ENCODE data around the gene TRIM4. TPM values are rescaled to one million over a fixed set of nuclear protein-coding genes. Genes with fewer than 3 reads are reported as not detected.
"Not testable (repeated sequence)": the region's sequence is repeated elsewhere in the genome, so short reads cannot be mapped to it uniquely, and the experiment has no call there.

The TRIM4 gene
- total RNA-seq, 1 experiment from 2014 or later = not detected

DNA sequence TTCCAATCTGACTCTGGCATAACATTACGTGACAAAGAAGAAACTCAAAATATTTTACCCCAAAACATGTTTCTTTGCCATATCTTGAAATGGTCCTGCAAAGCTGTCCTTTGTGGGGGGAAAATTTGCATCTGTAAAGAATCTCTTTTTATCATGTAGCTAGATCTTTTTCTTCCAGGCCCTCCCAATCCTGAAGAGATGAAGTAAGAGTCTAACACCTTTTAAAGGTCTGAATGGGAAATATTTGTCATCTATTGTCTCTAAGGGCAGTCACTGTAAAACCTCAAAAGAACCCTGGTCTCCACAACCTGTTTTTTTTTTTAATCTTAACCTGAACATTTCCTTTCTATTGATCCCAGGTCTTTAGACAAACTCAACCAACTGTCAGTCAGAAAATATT lies 51.1 kb downstream of the TRIM4 start:
- DNase-seq (ENCODE audit: low read depth, low spot score) = no peak
- in situ Hi-C loops (cut with HindIII; ENCODE audit: low pct_unique_long_range_greater_than_20kb, low sequenced_read_pairs) = no loop called here

DNA sequence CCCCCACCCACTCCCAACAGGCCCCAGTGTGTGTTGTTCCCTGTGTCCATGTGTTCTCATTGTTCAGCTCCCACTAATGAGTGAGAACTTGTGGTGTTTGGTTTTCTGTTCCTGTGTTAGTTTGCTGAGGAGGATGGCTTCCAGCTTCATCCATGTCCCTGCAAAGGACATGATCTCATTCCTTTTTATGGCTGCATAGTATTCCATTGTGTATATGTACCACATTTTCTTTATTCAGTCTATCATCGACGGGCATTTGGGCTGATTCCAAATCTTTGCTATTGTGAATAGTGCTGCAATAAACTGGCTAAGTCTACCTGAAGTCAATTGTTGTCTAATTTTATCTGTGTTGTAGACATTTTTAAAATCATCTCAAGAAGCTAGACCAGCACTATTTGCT lies 51.9 kb downstream of the TRIM4 start:
- DNase-seq (ENCODE audit: low read depth, low spot score); in situ Hi-C loops (cut with HindIII; ENCODE audit: low pct_unique_long_range_greater_than_20kb, low sequenced_read_pairs): not testable (repeated sequence)

DNA sequence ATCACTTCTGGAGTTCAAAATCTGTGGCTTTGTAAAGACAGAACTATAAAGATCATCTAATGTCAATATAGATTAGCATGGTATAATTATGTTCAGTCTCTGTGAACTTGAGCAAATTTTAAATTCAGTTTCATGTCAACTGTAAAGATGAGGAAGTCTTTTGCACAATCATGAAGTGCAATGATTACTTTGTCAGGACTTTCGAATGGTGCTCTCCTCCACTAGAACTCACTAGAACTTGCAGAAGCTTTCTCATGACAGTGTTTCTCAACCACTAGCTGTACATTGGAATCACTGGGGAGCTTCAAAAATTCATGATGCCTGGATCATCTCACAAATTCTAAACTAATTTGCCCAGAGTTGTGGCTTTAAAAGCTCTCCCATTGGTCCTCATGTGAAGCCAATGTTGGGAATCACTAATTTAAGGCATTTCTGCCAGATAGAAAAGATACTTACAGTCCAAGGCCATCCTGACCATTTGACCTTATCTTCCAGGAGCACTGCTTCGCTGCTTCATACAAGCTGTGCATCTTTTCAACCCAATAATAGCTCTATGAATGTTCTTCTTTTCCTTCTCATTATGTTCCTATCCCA lies 55.4 kb downstream of the TRIM4 start:
- DNase-seq (ENCODE audit: low read depth, low spot score) = no peak
- in situ Hi-C loops (cut with HindIII; ENCODE audit: low pct_unique_long_range_greater_than_20kb, low sequenced_read_pairs) = no loop called here

- in situ Hi-C loops (cut with HindIII; ENCODE audit: low pct_unique_long_range_greater_than_20kb, low sequenced_read_pairs) = no loop called here
- DNase-seq (ENCODE audit: low read depth, low spot score) = peak; percentile 89
Measured at GRCh38 chr7:99860281-99861127, 58.8 kb downstream of the TRIM4 start.

- in situ Hi-C loops (cut with HindIII; ENCODE audit: low pct_unique_long_range_greater_than_20kb, low sequenced_read_pairs) = no loop called here
- DNase-seq (ENCODE audit: low read depth, low spot score) = no peak
Measured at GRCh38 chr7:99855236-99855635, 64.1 kb downstream of the TRIM4 start.

DNA sequence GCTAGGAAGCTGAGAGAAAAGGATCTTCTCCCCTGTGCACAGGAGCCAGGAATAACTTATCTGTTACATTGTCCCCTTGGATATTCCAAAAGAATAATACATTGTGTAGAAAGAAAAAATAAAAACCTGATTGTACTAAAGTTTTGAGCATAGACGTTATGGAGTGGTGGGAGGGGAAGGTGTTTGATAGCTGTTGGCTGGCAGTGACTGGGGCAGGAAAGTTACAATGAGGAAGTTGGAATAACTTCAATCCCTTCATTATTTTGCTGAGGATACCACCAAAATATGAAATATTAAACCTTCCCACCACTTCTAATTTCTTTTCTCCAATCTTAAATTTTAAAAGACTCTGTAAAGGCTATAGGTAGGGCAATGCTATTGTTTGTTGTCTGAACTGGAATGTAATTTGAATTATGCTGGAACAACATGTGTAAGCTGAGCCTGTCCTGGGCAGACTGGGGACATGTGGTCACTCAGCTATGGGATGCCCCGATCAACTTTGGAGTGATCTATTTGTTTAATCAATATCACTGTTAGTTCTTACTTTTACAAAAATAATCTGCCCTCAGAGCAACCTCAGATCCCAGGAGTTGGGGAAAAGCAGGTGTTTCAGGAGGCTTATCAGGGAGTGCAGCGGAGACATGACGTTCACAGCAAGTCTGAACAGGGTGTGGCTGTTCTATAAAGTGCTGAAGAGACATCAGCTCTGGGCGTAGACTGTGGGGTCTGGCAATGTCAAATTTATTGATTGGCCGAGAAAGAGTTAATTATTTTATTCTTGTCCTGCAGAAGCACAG lies 70.7 kb downstream of the TRIM4 start:
- no peak for DNase-seq (ENCODE audit: low read depth, low spot score)
- in situ Hi-C loops (cut with HindIII; ENCODE audit: low pct_unique_long_range_greater_than_20kb, low sequenced_read_pairs) = no loop called here

- DNase-seq (ENCODE audit: low read depth, low spot score) = no peak
- in situ Hi-C loops (cut with HindIII; ENCODE audit: low pct_unique_long_range_greater_than_20kb, low sequenced_read_pairs) = no loop called here
Measured at GRCh38 chr7:99844328-99844727, 75.0 kb downstream of the TRIM4 start.

DNA sequence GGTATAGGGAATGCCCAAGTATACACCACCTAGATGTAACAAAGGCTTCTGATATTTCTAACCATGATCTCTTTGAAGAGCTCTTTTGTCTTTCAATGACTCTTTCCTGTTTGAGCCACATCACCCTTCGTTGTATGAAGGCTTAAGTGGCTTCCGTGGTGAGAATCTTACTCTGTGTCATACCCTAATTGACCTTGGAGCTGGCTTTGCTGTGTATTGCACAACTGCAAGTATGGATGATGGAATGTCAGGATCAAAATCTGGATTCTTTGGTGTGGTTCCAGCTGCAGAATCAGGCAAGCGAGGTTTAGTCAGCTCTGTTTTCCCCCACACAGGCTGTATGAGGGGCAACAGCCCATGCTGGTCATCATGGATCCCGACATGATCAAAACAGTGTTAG lies 75.5 kb downstream of the TRIM4 start:
- in situ Hi-C loops (cut with HindIII; ENCODE audit: low pct_unique_long_range_greater_than_20kb, low sequenced_read_pairs) = no loop called here
- no peak for DNase-seq (ENCODE audit: low read depth, low spot score)

GRCh38 chr7:99842926-99843325 lies 76.4 kb downstream of the TRIM4 start:
- in situ Hi-C loops (cut with HindIII; ENCODE audit: low pct_unique_long_range_greater_than_20kb, low sequenced_read_pairs) = no loop called here
- no peak for DNase-seq (ENCODE audit: low read depth, low spot score)

Small RNAs within 50 kb of the gene (small RNA-seq; reads per million reads assigned to genes)
- 0 reads per million in 2 experiments for gene AC011904.1
- gene CYP3A52P = 0 reads per million in 2 experiments
- gene RF00019 = 0 reads per million in 2 experiments
- 0 reads per million in 2 experiments for gene RF00561

Other genes starting within 250 kb of the TRIM4 start
- gene CYP3A5, start 239.5 kb downstream of the TRIM4 start, total RNA-seq (2014; rRNA removed; shearing (Covaris generic)) = not detected in 2 replicates
- gene CYP3A7, start 184.3 kb downstream of the TRIM4 start, total RNA-seq (2014; rRNA removed; shearing (Covaris generic)) = not detected in 2 replicates
- gene CYP3A4, start 135.3 kb downstream of the TRIM4 start, total RNA-seq (2014; rRNA removed; shearing (Covaris generic)) = not detected in 2 replicates
- gene CYP3A43, start 91.5 kb downstream of the TRIM4 start, total RNA-seq (2014; rRNA removed; shearing (Covaris generic)) = not detected in 2 replicates
- not detected in 2 replicates for gene OR2AE1, start 42.5 kb downstream of the TRIM4 start, total RNA-seq (2014; rRNA removed; shearing (Covaris generic))
- gene GJC3, start 10.1 kb upstream of the TRIM4 start, total RNA-seq (2014; rRNA removed; shearing (Covaris generic)) = 0.29 and 1.0 TPM in 2 replicates
- gene AZGP1, start 56.5 kb upstream of the TRIM4 start, total RNA-seq (2014; rRNA removed; shearing (Covaris generic)) = 1.1 and 1.8 TPM in 2 replicates
- gene ZKSCAN1, start 96.1 kb upstream of the TRIM4 start, total RNA-seq (2014; rRNA removed; shearing (Covaris generic)) = 34.7 and 37.2 TPM in 2 replicates
- 21.3 and 22.8 TPM in 2 replicates for gene ZSCAN21, start 130.2 kb upstream of the TRIM4 start, total RNA-seq (2014; rRNA removed; shearing (Covaris generic))
- gene ZNF3, start 162.2 kb upstream of the TRIM4 start, total RNA-seq (2014; rRNA removed; shearing (Covaris generic)) = 32.0 and 35.2 TPM in 2 replicates
- 75.2 and 80.9 TPM in 2 replicates for gene COPS6, start 169.4 kb upstream of the TRIM4 start, total RNA-seq (2014; rRNA removed; shearing (Covaris generic))
- 163 and 176 TPM in 2 replicates for gene MCM7, start 181.9 kb upstream of the TRIM4 start, total RNA-seq (2014; rRNA removed; shearing (Covaris generic))
- gene AP4M1, start 182.1 kb upstream of the TRIM4 start, total RNA-seq (2014; rRNA removed; shearing (Covaris generic)) = 15.9 and 16.4 TPM in 2 replicates
- 27.3 and 33.6 TPM in 2 replicates for gene TAF6, start 199.8 kb upstream of the TRIM4 start, total RNA-seq (2014; rRNA removed; shearing (Covaris generic))
- gene CNPY4, start 200.1 kb upstream of the TRIM4 start, total RNA-seq (2014; rRNA removed; shearing (Covaris generic)) = 21.7 and 21.9 TPM in 2 replicates
- gene MBLAC1, start 207.4 kb upstream of the TRIM4 start, total RNA-seq (2014; rRNA removed; shearing (Covaris generic)) = 2.2 and 4.1 TPM in 2 replicates
- gene LAMTOR4, start 229.4 kb upstream of the TRIM4 start, total RNA-seq (2014; rRNA removed; shearing (Covaris generic)) = 165 and 169 TPM in 2 replicates
- 11.2 and 14.1 TPM in 2 replicates for gene TRAPPC14, start 239.2 kb upstream of the TRIM4 start, total RNA-seq (2014; rRNA removed; shearing (Covaris generic))
- 1.9 and 2.6 TPM in 2 replicates for gene GAL3ST4, start 249.1 kb upstream of the TRIM4 start, total RNA-seq (2014; rRNA removed; shearing (Covaris generic))

Measured in SK-MEL-5 (cell line).